ENCODE data around the gene TLE1. TPM values are rescaled to one million over a fixed set of nuclear protein-coding genes. Genes with fewer than 3 reads are reported as not detected.
A peak's percentile ranks its signal among the peaks of the same experiment; 100 is the strongest.
"Not testable (repeated sequence)": the region's sequence is repeated elsewhere in the genome, so short reads cannot be mapped to it uniquely, and the experiment has no call there.

TLE1 gene
- total RNA-seq, 1 donor from 2014 or later = 30.1 TPM

DNA sequence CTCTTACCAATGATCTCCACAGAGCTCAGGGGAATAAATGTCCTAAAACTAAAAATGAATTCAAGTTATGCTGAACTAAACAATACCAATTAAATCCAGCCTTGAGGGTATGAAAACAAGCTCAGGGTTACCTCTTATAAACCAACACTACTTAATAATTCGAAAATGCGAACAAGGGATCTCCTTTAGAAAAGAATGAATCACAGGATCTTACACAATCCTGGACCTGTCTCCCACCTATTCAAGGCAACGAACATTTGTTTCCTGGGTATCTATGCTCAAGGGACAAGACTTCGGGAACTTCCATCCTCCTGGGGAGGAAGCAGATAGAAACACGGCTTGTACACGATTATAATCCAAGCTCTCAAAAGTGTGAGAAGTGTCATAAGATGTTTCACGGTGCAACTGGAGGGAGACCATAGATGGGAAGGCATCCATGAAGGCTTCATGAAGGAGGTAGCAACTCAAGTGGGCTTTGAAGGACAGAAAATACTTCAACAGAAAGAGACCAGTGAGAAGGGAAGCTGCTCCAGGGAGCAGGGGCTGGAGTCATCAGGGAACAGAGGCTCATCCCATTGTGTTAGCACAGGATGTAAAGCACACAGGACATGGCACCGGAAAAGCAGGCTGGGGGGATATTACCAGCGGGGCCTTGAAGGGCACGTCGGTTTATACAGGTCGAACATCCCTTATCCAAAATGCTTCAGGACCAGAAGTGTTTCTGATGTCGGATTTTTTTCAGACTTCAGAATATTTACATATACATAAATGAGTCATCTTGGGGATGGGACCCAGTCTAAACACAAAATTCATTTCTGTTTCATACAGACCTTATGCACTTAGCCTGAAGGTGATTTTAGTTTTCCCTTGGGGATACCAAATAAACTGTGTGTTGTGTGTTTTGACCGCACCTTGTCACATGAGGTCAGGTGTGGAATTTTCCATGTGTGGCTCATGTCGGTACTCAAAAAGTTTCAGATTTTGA lies 87.4 kb downstream of the TLE1 start:
- no peak for DNase-seq (ENCODE audit: low read depth)

GRCh38 chr9:81600631-81601030 lies 88.7 kb downstream of the TLE1 start:
- DNase-seq (ENCODE audit: low read depth) = no peak

DNA sequence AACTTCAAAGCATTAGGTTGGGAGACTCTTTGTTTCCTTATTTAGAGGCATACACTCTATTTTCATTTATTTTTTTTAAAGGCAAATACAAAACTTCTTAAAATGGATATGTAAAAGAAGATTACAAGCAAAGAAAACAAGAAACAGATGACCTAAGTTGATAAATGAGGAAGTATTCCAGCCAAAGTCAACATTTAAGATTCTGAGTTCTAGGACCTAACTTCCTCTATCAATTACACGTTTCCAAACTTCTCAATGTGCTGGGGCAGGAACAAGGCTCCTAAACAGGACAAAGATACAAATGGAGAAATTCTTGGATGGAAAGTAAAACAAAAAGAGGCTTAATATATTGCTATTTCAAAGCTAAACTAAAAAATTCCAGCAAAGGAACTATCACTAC lies 89.5 kb downstream of the TLE1 start:
- no peak for DNase-seq (ENCODE audit: low read depth)

DNA sequence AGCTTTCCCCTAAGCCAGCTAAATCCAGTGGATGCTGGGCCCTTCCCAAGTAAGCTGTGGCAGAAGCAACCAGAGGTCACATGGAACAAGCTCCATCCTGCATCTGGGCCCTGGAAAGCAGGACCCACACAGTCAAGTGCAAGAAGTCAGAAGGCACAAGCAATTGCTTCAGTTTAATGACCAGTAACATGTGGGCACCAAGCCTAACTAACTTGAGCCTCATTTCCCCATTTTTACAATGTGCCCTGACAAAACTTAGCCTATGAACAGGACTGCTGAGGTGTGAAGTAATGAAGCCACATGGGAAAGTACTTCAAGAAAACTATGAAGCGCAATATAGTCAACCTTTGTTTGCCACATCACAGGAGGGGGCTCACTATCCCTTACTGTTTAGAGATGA lies 90.5 kb downstream of the TLE1 start:
- no peak for DNase-seq (ENCODE audit: low read depth)

- no peak for DNase-seq (ENCODE audit: low read depth)
These were observed 91.2 kb downstream of the TLE1 start for GRCh38 chr9:81598123-81598497.

GRCh38 chr9:81597419-81598122 lies 91.8 kb downstream of the TLE1 start:
- DNase-seq (ENCODE audit: low read depth) = peak; percentile 83

- no peak for DNase-seq (ENCODE audit: low read depth)
These were observed 92.5 kb downstream of the TLE1 start for GRCh38 chr9:81596679-81597418.

DNA sequence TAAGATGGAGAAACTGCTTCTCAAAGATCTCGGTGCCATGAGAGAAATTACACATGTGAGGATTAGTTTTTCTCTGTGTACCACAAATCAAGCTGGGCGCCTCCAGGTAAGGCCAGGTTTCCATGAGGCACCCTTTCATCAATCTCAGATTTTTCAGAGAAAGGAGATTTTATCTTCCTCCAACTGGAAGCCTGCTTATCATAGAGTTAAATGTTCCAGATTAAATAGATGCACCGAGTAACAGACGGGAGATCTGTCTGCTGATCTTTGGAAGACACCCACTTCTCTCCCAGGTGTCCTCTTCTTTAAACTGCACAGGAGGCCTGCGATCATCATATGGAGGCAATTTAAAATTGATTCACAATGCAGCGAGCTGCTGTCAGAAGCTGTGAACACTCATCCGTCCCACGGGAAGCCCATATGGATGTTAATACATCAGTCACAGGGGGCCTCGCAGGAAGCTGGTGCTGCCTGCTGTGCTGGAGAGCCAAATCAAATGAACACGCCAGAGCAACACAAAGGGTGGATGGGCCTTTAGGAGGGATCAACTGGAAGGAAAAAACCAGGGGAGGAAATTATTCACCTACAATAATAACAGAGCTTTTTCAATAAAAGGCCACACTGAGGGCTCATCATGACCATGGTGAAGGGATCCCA lies 93.3 kb downstream of the TLE1 start:
- DNase-seq (ENCODE audit: low read depth) = no peak

- DNase-seq (ENCODE audit: low read depth) = not testable (repeated sequence)
These were observed 94.1 kb downstream of the TLE1 start for GRCh38 chr9:81595293-81595692.

GRCh38 chr9:81594415-81594814 lies 94.9 kb downstream of the TLE1 start:
- DNase-seq (ENCODE audit: low read depth) = no peak

GRCh38 chr9:81592887-81593266 lies 96.5 kb downstream of the TLE1 start:
- DNase-seq (ENCODE audit: low read depth) = no peak

DNA sequence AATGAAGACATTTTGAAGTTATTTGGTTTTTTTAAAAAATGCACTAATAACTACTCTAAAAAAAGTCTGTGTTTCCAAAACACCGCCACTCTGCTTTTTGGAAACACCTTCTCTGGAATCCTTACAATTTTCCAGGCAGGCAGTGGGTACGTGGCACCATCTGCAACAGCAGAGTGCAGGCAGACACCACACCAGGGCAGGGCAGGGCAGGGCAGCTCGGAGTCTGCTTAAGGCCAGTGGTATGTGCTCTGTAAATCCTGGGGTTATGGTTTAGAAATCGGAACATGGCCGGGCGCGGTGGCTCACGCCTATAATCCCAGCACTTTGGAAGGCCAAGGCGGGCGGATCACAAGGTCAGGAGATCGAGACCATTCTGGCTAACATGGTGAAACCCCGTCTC lies 97.6 kb downstream of the TLE1 start:
- DNase-seq (ENCODE audit: low read depth) = no peak

DNA sequence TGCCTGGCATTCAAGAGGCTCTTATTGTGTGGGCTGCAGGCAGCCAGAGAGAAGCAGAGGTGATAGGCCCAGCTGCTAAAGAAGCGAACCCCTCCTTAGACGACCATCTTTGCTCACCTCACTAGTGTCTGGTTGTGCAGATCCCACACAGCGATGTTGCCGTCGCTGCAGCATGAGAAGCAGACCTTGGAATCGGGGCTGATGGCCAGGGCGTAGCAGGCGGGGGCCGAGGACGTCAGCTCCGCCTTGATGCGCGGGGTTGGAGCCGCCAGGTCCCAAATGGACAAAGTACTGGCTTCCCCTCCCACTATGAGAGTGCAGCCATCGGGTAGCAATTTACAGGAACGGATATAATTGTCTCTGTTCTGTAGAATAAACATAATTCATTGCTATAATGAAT lies 98.7 kb downstream of the TLE1 start:
- no peak for DNase-seq (ENCODE audit: low read depth)

GRCh38 chr9:81589819-81590218 lies 99.5 kb downstream of the TLE1 start:
- no peak for DNase-seq (ENCODE audit: low read depth)

GRCh38 chr9:81589392-81589791 lies 100.0 kb downstream of the TLE1 start:
- no peak for DNase-seq (ENCODE audit: low read depth)

GRCh38 chr9:81588148-81588871 lies 101.0 kb downstream of the TLE1 start:
- no peak for DNase-seq (ENCODE audit: low read depth)

DNA sequence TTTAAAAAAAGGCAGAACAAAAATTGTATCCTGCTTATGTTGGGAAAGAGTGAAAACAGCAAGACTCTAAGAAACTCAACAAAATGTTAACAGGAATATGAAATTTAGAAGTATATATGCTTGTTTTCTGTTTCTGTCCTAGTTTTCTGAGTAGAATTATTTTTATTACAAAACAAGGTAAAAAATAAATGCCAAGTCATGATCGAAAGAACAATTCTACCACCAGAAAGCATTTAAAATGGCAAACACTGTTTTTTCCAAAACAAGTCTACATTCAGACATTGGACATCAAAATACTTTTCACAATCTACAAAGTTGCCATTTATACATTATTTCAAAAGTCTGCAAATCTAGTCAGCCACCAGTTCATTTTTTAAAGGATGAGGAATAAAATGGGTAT lies 102.6 kb downstream of the TLE1 start:
- DNase-seq (ENCODE audit: low read depth) = no peak

GRCh38 chr9:81585191-81585763 lies 104.1 kb downstream of the TLE1 start:
- no peak for DNase-seq (ENCODE audit: low read depth)

- no peak for DNase-seq (ENCODE audit: low read depth)
These were observed 105.2 kb downstream of the TLE1 start for GRCh38 chr9:81584099-81584498.

DNA sequence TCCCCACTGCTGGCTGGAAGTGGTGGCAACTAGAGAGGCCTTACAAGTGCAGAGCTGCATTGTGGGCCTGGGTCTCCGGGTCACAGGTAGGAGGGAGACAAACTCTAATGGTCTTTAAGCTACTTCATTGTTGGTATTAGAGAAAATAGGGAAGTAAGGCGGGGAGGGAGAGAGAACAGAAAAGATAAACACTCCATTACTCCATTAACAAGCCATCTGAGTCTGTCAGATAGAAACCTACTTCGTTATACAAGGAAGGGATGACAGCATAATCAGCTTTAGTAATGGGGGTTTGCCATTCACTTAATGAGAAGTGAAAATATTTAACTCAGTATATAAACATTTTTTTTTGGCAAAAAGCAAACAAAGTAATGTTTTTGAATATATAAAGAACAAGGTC lies 107.4 kb downstream of the TLE1 start:
- no peak for DNase-seq (ENCODE audit: low read depth)
